H1 (cell line): ENCODE measurements around the gene DCHS1. TPM values are rescaled to one million over a fixed set of nuclear protein-coding genes. Genes with fewer than 3 reads are reported as not detected.

Source experiments
- CTCF ChIA-PET: fragments of 300-600 bp; sonication (Branson Sonifier 250); formaldehyde crosslinking; loops from one replicate; lab custom pipeline; 2021; ENCODE audit not compliant: partially characterized antibody; lab: Charles Lee
- POLR2A ChIA-PET: fragments of 300-600 bp; sonication (Branson Sonifier 250); formaldehyde crosslinking; loops from one replicate; lab custom pipeline; 2021; ENCODE audit warnings: inconsistent platforms; ENCODE audit not compliant: partially characterized antibody; lab: Charles Lee
- DNase-seq, 2 experiments: peaks; one replicate each; pipeline versions ENCODE4 v3.0.0 to v3.0.0-alpha.2; 2010 to 2022; ENCODE audit warnings: low spot score in 2 of 2, low read depth in 1 of 2, mixed read lengths in 1 of 2
- FAIRE-seq: peaks from 2 replicates; lab custom pipeline; 2011; peaks lifted over from hg19 to GRCh38; lab: Jason Lieb, UNC
- H2AFZ ChIP-seq: 2 replicates; pipeline ENCODE4 v1.8.1; 2012; ENCODE audit warnings: low read length, inconsistent platforms
- H2AK5ac ChIP-seq: 2 replicates; pipeline ENCODE4 v1.6.1; 2013; ENCODE audit warnings: low read depth, low read length
- H2BK120ac ChIP-seq: replicated peaks from 2 replicates; pipeline ENCODE3; 2013; ENCODE audit warnings: low read depth, low read length, inconsistent platforms
- H2BK12ac ChIP-seq: 2 replicates; pipeline ENCODE4 v1.6.1; 2013; ENCODE audit warnings: low read depth, low read length
- H2BK15ac ChIP-seq: 2 replicates; pipeline ENCODE4 v1.6.1; 2013; ENCODE audit warnings: low read length
- H2BK20ac ChIP-seq: 2 replicates; pipeline ENCODE4 v1.6.1; 2013; ENCODE audit warnings: low read length
- H2BK5ac ChIP-seq: 2 replicates; pipeline ENCODE4 v1.6.1; 2013; ENCODE audit warnings: low read depth, low read length
- H3K14ac ChIP-seq: 2 replicates; pipeline ENCODE4 v1.6.1; 2013; ENCODE audit warnings: inconsistent platforms; ENCODE audit not compliant: insufficient read length
- H3K18ac ChIP-seq: 2 replicates; pipeline ENCODE4 v1.6.1; 2013; ENCODE audit warnings: low read length; ENCODE audit errors: extremely low read depth
- H3K23ac ChIP-seq: 2 replicates; pipeline ENCODE4 v1.6.1; 2013; ENCODE audit warnings: inconsistent platforms; ENCODE audit not compliant: insufficient read length
- H3K23me2 ChIP-seq: 2 replicates; pipeline ENCODE4 v1.6.1; 2013; ENCODE audit warnings: low read depth, low read length
- H3K27ac ChIP-seq: 2 replicates; pipeline ENCODE4 v1.6.1; 2011; ENCODE audit warnings: low read depth, low read length, inconsistent platforms
- H3K27me3 ChIP-seq, 4 experiments: replicated peaks in 1 of 4; 1 replicate in 1 of 4; 2 replicates in 3 of 4; pipeline versions ENCODE4 v1.6.1 to v1.8.1; 2011 to 2013; ENCODE audit warnings: low read length in 3 of 4, mild to moderate bottlenecking in 3 of 4, inconsistent platforms in 2 of 4, mixed read lengths in 2 of 4, moderate library complexity in 1 of 4; ENCODE audit not compliant: control insufficient read depth in 3 of 4, insufficient read depth in 3 of 4; ENCODE audit errors: extremely low read depth in 1 of 4
- H3K36me3 ChIP-seq, 4 experiments: 2 replicates each; pipeline versions ENCODE4 v1.6.1 to v1.8.1; 2011 to 2013; ENCODE audit warnings: mild to moderate bottlenecking in 4 of 4, low read length in 3 of 4, moderate library complexity in 2 of 4, control low read depth in 1 of 4, inconsistent platforms in 1 of 4; ENCODE audit not compliant: insufficient read depth in 4 of 4, control insufficient read depth in 2 of 4
- H3K4ac ChIP-seq: replicated peaks from 2 replicates; pipeline ENCODE3; 2013; ENCODE audit warnings: low read length, low read depth, mixed read lengths, inconsistent platforms; ENCODE audit not compliant: insufficient read length
- H3K4me1 ChIP-seq, 4 experiments: replicated peaks in 1 of 4; 1 replicate in 1 of 4; 2 replicates in 3 of 4; pipeline versions ENCODE4 v1.6.1 to v1.8.1; 2011 to 2013; ENCODE audit warnings: low read length in 3 of 4, inconsistent platforms in 2 of 4, mixed read lengths in 1 of 4; ENCODE audit not compliant: insufficient read depth in 4 of 4, control insufficient read depth in 3 of 4
- H3K4me2 ChIP-seq, 2 experiments: 2 replicates each; pipeline versions ENCODE4 v1.6.1 to v1.8.1; 2011 to 2013; ENCODE audit warnings: low read depth in 2 of 2, low read length in 2 of 2, control low read depth in 1 of 2, inconsistent platforms in 1 of 2, mild to moderate bottlenecking in 1 of 2; ENCODE audit not compliant: insufficient read depth in 1 of 2
- H3K4me3 ChIP-seq, 4 experiments: fragments of 200-600, 300-600 bp in 1 of 4; sonication (generic), shearing (Covaris generic), sonication (Bioruptor Twin) in 1 of 4; 2 replicates each; pipeline versions ENCODE4 v1.5.1 to v1.8.1; 2011 to 2016; ENCODE audit warnings: low read length in 4 of 4, low read depth in 3 of 4, control low read depth in 2 of 4, inconsistent platforms in 2 of 4, mild to moderate bottlenecking in 2 of 4, mixed read lengths in 1 of 4, moderate library complexity in 1 of 4; ENCODE audit not compliant: insufficient read depth in 2 of 4; ENCODE audit errors: extremely low read depth in 1 of 4
- H3K56ac ChIP-seq: replicated peaks from 2 replicates; pipeline ENCODE3; 2013; ENCODE audit warnings: low read depth, mild to moderate bottlenecking, mixed read lengths, low read length, inconsistent platforms; ENCODE audit not compliant: insufficient read length
- H3K79me1 ChIP-seq: 2 replicates; pipeline ENCODE4 v1.6.1; 2013; ENCODE audit warnings: low read depth, low read length, control low read depth
- H3K79me2 ChIP-seq, 2 experiments: 2 replicates each; pipeline versions ENCODE4 v1.6.1 to v1.8.1; 2012 to 2013; ENCODE audit warnings: low read length in 2 of 2, mild to moderate bottlenecking in 2 of 2, inconsistent platforms in 1 of 2; ENCODE audit not compliant: insufficient read depth in 2 of 2, control insufficient read depth in 1 of 2
- H3K9ac ChIP-seq, 4 experiments: replicated peaks in 1 of 4; 1 replicate in 1 of 4; 2 replicates in 3 of 4; pipeline versions ENCODE4 v1.6.1 to v1.8.1; 2011 to 2013; ENCODE audit warnings: low read depth in 3 of 4, low read length in 3 of 4, control low read depth in 2 of 4, mild to moderate bottlenecking in 2 of 4, moderate library complexity in 2 of 4, inconsistent platforms in 1 of 4; ENCODE audit errors: extremely low read depth in 1 of 4
- H3K9me3 ChIP-seq, 2 experiments: 2 replicates each; pipeline versions ENCODE4 v1.6.1 to v1.8.1; 2012 to 2013; ENCODE audit warnings: mild to moderate bottlenecking in 2 of 2, moderate library complexity in 2 of 2, control low read depth in 1 of 2, inconsistent platforms in 1 of 2, low read depth in 1 of 2, low read length in 1 of 2, mixed read lengths in 1 of 2; ENCODE audit not compliant: insufficient read depth in 2 of 2
- H4K20me1 ChIP-seq, 2 experiments: replicated peaks in 1 of 2; 2 replicates each; pipeline versions ENCODE3 to v1.8.1; 2011 to 2013; ENCODE audit warnings: inconsistent platforms in 2 of 2, low read length in 2 of 2, mild to moderate bottlenecking in 1 of 2; ENCODE audit not compliant: insufficient read depth in 2 of 2, control insufficient read depth in 1 of 2
- H4K5ac ChIP-seq: 2 replicates; pipeline ENCODE4 v1.6.1; 2013; ENCODE audit warnings: low read length, low read depth, mixed read lengths, inconsistent platforms; ENCODE audit not compliant: insufficient read length
- H4K8ac ChIP-seq: 2 replicates; pipeline ENCODE4 v1.8.0; 2013; ENCODE audit warnings: mild to moderate bottlenecking, moderate library complexity, low read length, inconsistent platforms; ENCODE audit not compliant: insufficient read depth; ENCODE audit errors: extremely low read depth
- H4K91ac ChIP-seq: replicated peaks from 2 replicates; pipeline ENCODE3; 2013; ENCODE audit warnings: low read length, mixed read lengths, inconsistent platforms; ENCODE audit not compliant: insufficient read length
- ASH2L ChIP-seq: fragments of 200-600, 300-600 bp; sonication (generic); IDR thresholded peaks from one replicate; pipeline ENCODE4 v1.7.1; 2017; ENCODE audit warnings: low read length
- CBX8 ChIP-seq: fragments of 300-800, 300-1000 bp; sonication (generic); IDR thresholded peaks from 2 replicates; pipeline ENCODE4 v1.7.1; 2016; ENCODE audit warnings: low read depth, low read length, borderline replicate concordance
- CEBPB ChIP-seq: IDR thresholded peaks from 2 replicates; pipeline ENCODE4 v1.6.1; 2012; ENCODE audit warnings: low read depth, low read length
- CREB1 ChIP-seq: IDR thresholded peaks from 2 replicates; pipeline ENCODE4 v1.6.1; 2012; ENCODE audit warnings: inconsistent platforms
- FOSL1 ChIP-seq: IDR thresholded peaks from 2 replicates; pipeline ENCODE4 v1.6.1; 2011; ENCODE audit warnings: mild to moderate bottlenecking, low read depth, low read length, moderate library complexity; ENCODE audit not compliant: insufficient read depth
- HDAC2 ChIP-seq, 2 experiments: fragments of 300-600 bp in 1 of 2; sonication (generic) in 1 of 2; IDR thresholded peaks; 2 replicates each; pipeline ENCODE4 v1.6.1; 2011 to 2012; ENCODE audit warnings: low read depth in 2 of 2, low read length in 2 of 2, mild to moderate bottlenecking in 2 of 2, moderate library complexity in 2 of 2, borderline replicate concordance in 1 of 2, inconsistent platforms in 1 of 2
- KDM4A ChIP-seq: IDR thresholded peaks from one replicate; pipeline ENCODE4 v1.7.1; 2012; ENCODE audit warnings: low read depth, mild to moderate bottlenecking, moderate library complexity, low read length, inconsistent platforms; ENCODE audit not compliant: severe bottlenecking
- KDM5A ChIP-seq: fragments of 200-600 bp; IDR thresholded peaks from 2 replicates; pipeline ENCODE4 v1.7.1; 2012; ENCODE audit warnings: mild to moderate bottlenecking, low read length, inconsistent platforms, mixed read lengths
- NANOG ChIP-seq: IDR thresholded peaks from 2 replicates; pipeline ENCODE4 v1.6.1; 2011; ENCODE audit warnings: low read length, low read depth, mild to moderate bottlenecking, inconsistent platforms; ENCODE audit not compliant: insufficient read depth, poor library complexity, severe bottlenecking
- RNF2 ChIP-seq: fragments of 200-900, 300-1000 bp; sonication (generic); IDR thresholded peaks from 2 replicates; pipeline ENCODE4 v1.7.1; 2016; ENCODE audit warnings: borderline replicate concordance, low read depth, mild to moderate bottlenecking, antibody characterized with exemption, low read length; ENCODE audit not compliant: poor library complexity, severe bottlenecking; ENCODE audit errors: missing control alignments
- TAF1 ChIP-seq: IDR thresholded peaks from 2 replicates; pipeline ENCODE4 v1.6.1; 2011; ENCODE audit warnings: mild to moderate bottlenecking, low read depth, low read length
- TBP ChIP-seq: IDR thresholded peaks from 2 replicates; pipeline ENCODE4 v1.6.1; 2011; ENCODE audit warnings: low read depth, low read length, improper control_type of control experiment
- TCF12 ChIP-seq: IDR thresholded peaks from 2 replicates; pipeline ENCODE4 v1.6.1; 2011; ENCODE audit warnings: low read depth, mild to moderate bottlenecking, low read length
- WGBS, 2 experiments: shearing (Covaris generic) in 1 of 2; methylation state at CpG; one replicate each; pipeline versions ENCODE4 v1.1.6 to v1.1.7; 2013 to 2015; ENCODE audit warnings: low lambda C conversion rate in 2 of 2, mixed read lengths in 2 of 2, inconsistent platforms in 1 of 2, low coverage in 1 of 2, missing lambda C conversion rate in 1 of 2; ENCODE audit not compliant: insufficient replicate concordance in 2 of 2, insufficient coverage in 1 of 2, insufficient read length in 1 of 2; ENCODE audit errors: extremely low coverage in 1 of 2, missing lambda C conversion rate in 1 of 2; 5-methylcytosine and 5-hydroxymethylcytosine counted together
- polyA plus RNA-seq, 7 experiments: library from polyadenylated mRNA; depleted of rRNA in 3 of 7; stranded (reverse) in 5 of 7; unstranded in 2 of 7; fragments of >200 nt in 5 of 7; fragments of 200-250 nt in 2 of 7; gene quantifications; 1 replicate in 5 of 7; 2 replicates in 1 of 7; 4 replicates in 1 of 7; pipeline versions ENCODE4 v1.2.1 to v1.2.3, GENCODE V29; 2011 to 2013; ENCODE audit warnings: missing spikeins in 2 of 7, mixed read lengths in 2 of 7
- total RNA-seq: library from RNA; stranded (reverse); fragmentation: NEBNext Ultra II Directional; extraction: Animal tissue kit (Norgen Biotek cat#: 25700); gene quantifications from 2 replicates; pipeline ENCODE4 v1.2.1, GENCODE V29; 2021

DCHS1 gene
- total and polyA plus RNA-seq, 2 of the 8 experiments (the other 6 are each of a cell fraction or from before 2014, with no cell fraction given) = 8.2 to 10.5 TPM

GRCh38 chr11:6656936-6657335 is 1.3 kb upstream of the DCHS1 start:
- no peak overlapping the region for H3K27ac ChIP-seq
- FAIRE-seq = no peak
- TF ChIP-seq ASH2L (no peak), CEBPB (no peak), KDM4A (no peak), TCF12 (no peak), CBX8 (no peak), HDAC2 (IDR thresholded peaks at IDR 0.05; ENCODE audit: borderline replicate concordance in 1 of 2, low read depth in 2 of 2, low read length in 2 of 2) (no peak), RNF2 (no peak), KDM5A (no peak), FOSL1 (no peak), NANOG (no peak), CREB1 (no peak), TBP (no peak), TAF1 (no peak)
- no peak overlapping the region for H2AK5ac ChIP-seq
- H3K23ac ChIP-seq = no peak overlapping the region
- H3K14ac ChIP-seq = no peak overlapping the region
- no peak overlapping the region for H3K18ac ChIP-seq
- 0 out of 2 replicates have a peak overlapping the region, but pooled peaks have one; percentile 7 for H2AFZ ChIP-seq
- no peak overlapping the region for H4K91ac ChIP-seq
- H3K4me2 ChIP-seq = peak overlapping the region; percentile 79 to 92
- H3K27me3 ChIP-seq = peaks cover 1 to 36% (median 32%) of the 10 kb centered on the region in 4 experiments
- peak in 1 of 2 experiments; percentile 43 for DNase-seq
- H2BK120ac ChIP-seq = no peak overlapping the region
- H3K4me3 ChIP-seq = peak overlapping the region in 3 of 4 experiments; percentile 65 to 91 (median 67); a peak in 4 of 8 replicates
- WGBS, 2 experiments = 64% methylated on average over 5 of the region's 5 CpGs; no CpG with 5 or more reads in 1 of the 2 experiments
- POLR2A ChIA-PET = interaction anchor here (1.0 to 1.4 kb wide), 5 partner anchors 11 to 48 kb away, joined by 3 read pairs; no protein-coding TSS in a partner anchor
- no peaks in the 10 kb centered on the region for H3K36me3 ChIP-seq
- H3K23me2 ChIP-seq = peaks cover 9% of the 10 kb centered on the region
- no peak overlapping the region for H3K56ac ChIP-seq
- H2BK20ac ChIP-seq = no peak overlapping the region
- no peaks in the 10 kb centered on the region for H3K9me3 ChIP-seq
- no peak overlapping the region for H4K5ac ChIP-seq
- H4K20me1 ChIP-seq = peaks cover 0 to 3% of the 10 kb centered on the region in 2 experiments
- H2BK15ac ChIP-seq = 0 out of 2 replicates have a peak overlapping the region, but pooled peaks have one; percentile 31
- no peaks in the 10 kb centered on the region for H3K79me2 ChIP-seq
- no peak overlapping the region for H3K4ac ChIP-seq
- H3K79me1 ChIP-seq = no peaks in the 10 kb centered on the region
- H3K9ac ChIP-seq = no peak overlapping the region
- H2BK5ac ChIP-seq = no peak overlapping the region
- CTCF ChIA-PET = interaction anchor here (0.6 to 4.9 kb wide), 11 partner anchors 9 to 294 kb away, joined by 3 to 36 read pairs (median 4); partner anchors contain the start of gene TAF10
- H3K4me1 ChIP-seq = peaks cover 0 to 7% (median 6%) of the 10 kb centered on the region in 4 experiments; a peak in 4 of 7 replicates
- H2BK12ac ChIP-seq = no peak overlapping the region
- H4K8ac ChIP-seq = no peak overlapping the region
